ENCODE data around the gene GCM1. TPM values are rescaled to one million over a fixed set of nuclear protein-coding genes. Genes with fewer than 3 reads are reported as not detected.
"Not testable (repeated sequence)": the region's sequence is repeated elsewhere in the genome, so short reads cannot be mapped to it uniquely, and the experiment has no call there.

The GCM1 gene
- total RNA-seq, 2 experiments from 2014 or later, result not detected

- H3K36me3 Mint-ChIP-seq (ENCODE audit: low read depth), result no peaks in the 10 kb centered on the region
- no peak for DNase-seq
- H3K4me3 Mint-ChIP-seq, result no peak overlapping the region
- H3K4me1 Mint-ChIP-seq, result no peaks in the 10 kb centered on the region
- ChIA-PET POLR2A (no interaction called here), CTCF (interaction anchor here (1.0 to 2.6 kb wide), 5 partner anchors 243 to 358 kb away, joined by 3 to 10 read pairs (median 3); no protein-coding TSS in a partner anchor)
- H3K9me3 Mint-ChIP-seq, result no peaks in the 10 kb centered on the region
- H3K27ac Mint-ChIP-seq, result no peak overlapping the region
- peaks cover 3% of the 10 kb centered on the region for H3K27me3 Mint-ChIP-seq
Observed at GRCh38 chr6:53168516-53169267, 20.1 kb upstream of the GCM1 start.

DNA sequence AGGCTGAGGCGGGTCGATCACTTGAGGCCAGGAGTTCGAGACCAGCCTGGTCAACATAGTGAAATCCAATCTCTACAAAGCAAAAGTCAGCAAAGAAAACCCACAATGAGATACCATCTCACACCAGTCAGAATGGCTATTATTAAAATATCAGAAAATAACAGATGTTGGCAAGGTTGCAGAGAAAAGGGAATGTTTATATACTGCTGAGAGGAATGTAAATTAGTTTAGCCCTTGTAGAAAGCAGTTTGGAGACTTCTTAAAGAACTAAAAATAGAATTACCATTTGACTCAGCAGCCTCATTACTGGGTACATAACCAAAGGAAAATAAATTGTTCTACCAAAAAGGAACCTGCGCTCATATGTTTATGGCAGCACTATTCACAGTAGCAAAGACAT is 16.7 kb upstream of the GCM1 start:
- ChIA-PET POLR2A (no interaction called here), CTCF (no interaction called here)
- no peak overlapping the region for H3K27ac Mint-ChIP-seq
- no peaks in the 10 kb centered on the region for H3K9me3 Mint-ChIP-seq
- H3K4me1 Mint-ChIP-seq, result peaks cover 7% of the 10 kb centered on the region
- peaks cover 3% of the 10 kb centered on the region for H3K27me3 Mint-ChIP-seq
- DNase-seq, result no peak
- no peak overlapping the region for H3K4me3 Mint-ChIP-seq
- H3K36me3 Mint-ChIP-seq (ENCODE audit: low read depth), result no peaks in the 10 kb centered on the region

GRCh38 chr6:53162606-53163005 is 14.0 kb upstream of the GCM1 start:
- POLR2A ChIA-PET, result no interaction called here
- CTCF ChIA-PET, result interaction anchor here (1.3 to 1.5 kb wide), 2 partner anchors 322 to 330 kb away, joined by 3 to 4 read pairs; no protein-coding TSS in a partner anchor

GRCh38 chr6:53161481-53162009 is 12.9 kb upstream of the GCM1 start:
- no peaks in the 10 kb centered on the region for H3K36me3 Mint-ChIP-seq (ENCODE audit: low read depth)
- no peaks in the 10 kb centered on the region for H3K27me3 Mint-ChIP-seq
- CTCF ChIA-PET, result interaction anchor here (0.7 to 1.5 kb wide), 3 partner anchors 11 to 331 kb away, joined by 3 to 4 read pairs (median 3); no protein-coding TSS in a partner anchor

More at GRCh38 chr6:53162606-53163005, 14.0 kb upstream of the GCM1 start:
- Mint-ChIP-seq H3K4me3 (no peak overlapping the region), H3K27me3 (peaks cover 3% of the 10 kb centered on the region), H3K27ac (no peak overlapping the region), H3K9me3 (no peaks in the 10 kb centered on the region), H3K36me3 (ENCODE audit: low read depth) (no peaks in the 10 kb centered on the region), H3K4me1 (peaks cover 7% of the 10 kb centered on the region)
- DNase-seq, result no peak

GRCh38 chr6:53159558-53159957 is 10.9 kb upstream of the GCM1 start:
- H3K27me3 Mint-ChIP-seq, result no peaks in the 10 kb centered on the region
- H3K9me3 Mint-ChIP-seq, result no peaks in the 10 kb centered on the region
- no peaks in the 10 kb centered on the region for H3K36me3 Mint-ChIP-seq (ENCODE audit: low read depth)
- H3K4me1 Mint-ChIP-seq, result peaks cover 7% of the 10 kb centered on the region
- H3K27ac Mint-ChIP-seq, result no peak overlapping the region
- ChIA-PET POLR2A (interaction anchor here (0.8 kb wide), 1 partner anchor 69 kb away, joined by 3 read pairs; no protein-coding TSS in a partner anchor), CTCF (no interaction called here)
- H3K4me3 Mint-ChIP-seq, result no peak overlapping the region
- DNase-seq, result no peak

More at GRCh38 chr6:53161481-53162009, 12.9 kb upstream of the GCM1 start:
- Mint-ChIP-seq H3K9me3 (no peaks in the 10 kb centered on the region), H3K4me1 (peaks cover 7% of the 10 kb centered on the region), H3K4me3 (no peak overlapping the region), H3K27ac (no peak overlapping the region)
- POLR2A ChIA-PET, result no interaction called here
- DNase-seq, result no peak

DNA sequence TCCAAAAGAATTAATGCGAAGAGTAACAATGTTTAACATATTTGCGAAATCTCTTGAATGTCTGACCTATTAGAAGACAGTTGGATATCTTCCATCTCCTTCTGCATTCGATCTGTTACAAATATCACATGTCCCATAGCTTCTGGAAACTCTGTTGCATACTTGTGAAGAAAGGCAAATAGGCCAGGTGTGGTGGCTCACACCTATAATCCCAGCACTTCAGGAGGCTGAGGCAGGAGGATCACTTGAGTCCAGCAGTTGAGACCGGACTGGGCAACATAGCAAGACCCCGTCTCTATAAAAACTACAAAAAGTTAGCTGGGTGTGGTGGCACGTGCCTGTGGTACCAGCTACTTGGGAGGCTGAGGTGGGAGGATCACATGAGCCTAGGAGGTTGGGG is 9.4 kb upstream of the GCM1 start:
- POLR2A ChIA-PET, CTCF ChIA-PET, H3K27me3 Mint-ChIP-seq: not testable (repeated sequence)

DNA sequence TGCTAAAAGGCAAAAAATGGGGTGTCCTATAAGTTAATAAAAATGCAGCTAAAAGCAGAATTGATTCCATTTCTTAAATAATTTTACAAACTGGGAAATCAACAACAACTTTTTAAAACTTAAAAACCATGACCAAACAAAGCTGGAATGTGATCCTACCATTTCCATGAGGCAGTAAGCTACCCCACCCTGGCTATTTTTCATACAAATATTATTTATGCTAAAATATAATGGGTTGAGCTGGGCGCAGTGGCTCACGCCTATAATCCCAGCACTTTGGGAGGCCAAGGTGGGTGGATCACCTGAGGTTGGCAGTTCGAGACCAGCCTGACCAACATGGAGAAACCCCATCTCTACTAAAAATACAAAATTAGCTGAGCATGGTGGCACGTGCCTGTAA is 6.6 kb upstream of the GCM1 start:
- H3K4me1 Mint-ChIP-seq; DNase-seq; H3K27me3 Mint-ChIP-seq; H3K9me3 Mint-ChIP-seq; H3K27ac Mint-ChIP-seq; H3K4me3 Mint-ChIP-seq; H3K36me3 Mint-ChIP-seq (ENCODE audit: low read depth); POLR2A ChIA-PET: not testable (repeated sequence)
- CTCF ChIA-PET, result interaction anchor here (1.0 kb wide), 1 partner anchor 330 kb away, joined by 3 read pairs; no protein-coding TSS in a partner anchor

More for the DNA sequence above, 9.4 kb upstream of the GCM1 start:
- not testable (repeated sequence) for H3K4me1 Mint-ChIP-seq; DNase-seq; H3K27ac Mint-ChIP-seq; H3K9me3 Mint-ChIP-seq; H3K36me3 Mint-ChIP-seq (ENCODE audit: low read depth); H3K4me3 Mint-ChIP-seq

- H3K4me3 Mint-ChIP-seq, result no peak overlapping the region
- H3K36me3 Mint-ChIP-seq (ENCODE audit: low read depth), result no peaks in the 10 kb centered on the region
- H3K9me3 Mint-ChIP-seq, result no peaks in the 10 kb centered on the region
- no peak overlapping the region for H3K27ac Mint-ChIP-seq
- ChIA-PET CTCF (no interaction called here), POLR2A (no interaction called here)
- DNase-seq, result no peak
- H3K4me1 Mint-ChIP-seq, result no peaks in the 10 kb centered on the region
- H3K27me3 Mint-ChIP-seq, result no peaks in the 10 kb centered on the region
Observed at GRCh38 chr6:53154794-53155193, 6.2 kb upstream of the GCM1 start.

- CTCF ChIA-PET, result interaction anchor here (0.6 to 0.9 kb wide), 2 partner anchors 11 to 91 kb away, joined by 3 read pairs; no protein-coding TSS in a partner anchor
- DNase-seq, result no peak
- H3K4me3 Mint-ChIP-seq, result no peak overlapping the region
- no peaks in the 10 kb centered on the region for H3K9me3 Mint-ChIP-seq
- H3K27me3 Mint-ChIP-seq, result no peaks in the 10 kb centered on the region
- H3K36me3 Mint-ChIP-seq (ENCODE audit: low read depth), result no peaks in the 10 kb centered on the region
- no peaks in the 10 kb centered on the region for H3K4me1 Mint-ChIP-seq
- no peak overlapping the region for H3K27ac Mint-ChIP-seq
- POLR2A ChIA-PET, result no interaction called here
Observed at GRCh38 chr6:53154071-53154470, 5.4 kb upstream of the GCM1 start.

DNA sequence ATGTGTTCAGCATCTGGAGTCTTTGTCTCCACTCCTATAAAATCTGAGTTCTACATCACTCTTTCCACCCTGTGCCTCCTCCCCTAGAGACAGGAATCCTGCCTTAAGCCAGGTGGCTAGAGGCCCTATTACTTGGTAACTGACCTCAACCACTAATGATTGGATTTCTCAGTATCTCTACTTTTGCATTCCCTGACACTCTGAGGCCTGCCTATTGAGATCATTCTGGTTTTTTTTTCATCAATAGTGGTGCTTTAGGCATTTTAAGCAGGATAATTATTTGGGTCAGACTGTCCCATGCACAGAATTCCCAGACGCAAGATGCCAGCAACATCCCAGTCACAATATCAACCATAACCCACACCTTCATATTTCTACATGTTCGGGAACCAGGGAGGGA is 3.9 kb upstream of the GCM1 start:
- Mint-ChIP-seq H3K4me1 (no peaks in the 10 kb centered on the region), H3K9me3 (no peaks in the 10 kb centered on the region), H3K27ac (no peak overlapping the region), H3K36me3 (ENCODE audit: low read depth) (no peaks in the 10 kb centered on the region), H3K4me3 (no peak overlapping the region), H3K27me3 (no peaks in the 10 kb centered on the region)
- ChIA-PET CTCF (interaction anchor here (1.2 kb wide), 1 partner anchor 290 kb away, joined by 3 read pairs; no protein-coding TSS in a partner anchor), POLR2A (no interaction called here)
- DNase-seq, result no peak

GRCh38 chr6:53151676-53152075 is 3.0 kb upstream of the GCM1 start:
- no peaks in the 10 kb centered on the region for H3K9me3 Mint-ChIP-seq
- H3K27ac Mint-ChIP-seq, result no peak overlapping the region

DNA sequence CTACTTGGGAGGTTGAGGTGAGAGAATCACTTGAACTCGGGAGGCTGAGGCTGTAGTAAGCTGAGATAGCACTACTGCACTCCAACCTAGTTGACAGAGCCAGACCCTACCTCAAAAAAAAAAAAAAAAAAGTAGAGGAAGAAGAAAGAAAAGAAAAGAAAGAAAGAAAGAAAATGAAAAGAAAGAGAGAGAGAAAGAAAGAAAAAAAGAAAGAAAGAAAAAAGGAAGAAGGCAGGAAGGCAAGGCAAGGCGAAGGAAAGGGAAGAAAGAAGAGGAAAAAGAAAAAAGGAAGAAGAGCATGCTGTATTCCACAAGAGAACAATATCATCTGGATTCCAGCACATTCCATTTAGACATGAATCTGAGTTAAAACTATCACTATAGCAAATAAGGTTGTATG is 3.8 kb downstream of the GCM1 start:
- no peaks in the 10 kb centered on the region for H3K9me3 Mint-ChIP-seq
- no peak for DNase-seq
- H3K4me3 Mint-ChIP-seq, result no peak overlapping the region
- POLR2A ChIA-PET, result interaction anchor here (0.6 kb wide), 1 partner anchor 577 kb away, joined by 3 read pairs; no protein-coding TSS in a partner anchor
- H3K36me3 Mint-ChIP-seq (ENCODE audit: low read depth), result no peaks in the 10 kb centered on the region
- H3K4me1 Mint-ChIP-seq, result no peaks in the 10 kb centered on the region
- no peaks in the 10 kb centered on the region for H3K27me3 Mint-ChIP-seq
- H3K27ac Mint-ChIP-seq, result no peak overlapping the region
- CTCF ChIA-PET, result interaction anchor here (0.7 to 1.2 kb wide), 2 partner anchors 28 to 38 kb away, joined by 3 to 4 read pairs; no protein-coding TSS in a partner anchor

More at GRCh38 chr6:53151676-53152075, 3.0 kb upstream of the GCM1 start:
- no peak for DNase-seq
- CTCF ChIA-PET, result interaction anchor here (0.6 to 1.2 kb wide), 2 partner anchors 214 to 291 kb away, joined by 3 read pairs; no protein-coding TSS in a partner anchor
- Mint-ChIP-seq H3K36me3 (ENCODE audit: low read depth) (no peaks in the 10 kb centered on the region), H3K4me3 (no peak overlapping the region), H3K4me1 (no peaks in the 10 kb centered on the region), H3K27me3 (no peaks in the 10 kb centered on the region)
- POLR2A ChIA-PET, result no interaction called here

GRCh38 chr6:53143710-53144109 is 4.9 kb downstream of the GCM1 start:
- CTCF ChIA-PET, result no interaction called here
- DNase-seq, result no peak

More at GRCh38 chr6:53143710-53144109, 4.9 kb downstream of the GCM1 start:
- Mint-ChIP-seq H3K36me3 (ENCODE audit: low read depth) (no peaks in the 10 kb centered on the region), H3K27me3 (no peaks in the 10 kb centered on the region), H3K27ac (no peak overlapping the region), H3K4me3 (no peak overlapping the region), H3K9me3 (no peaks in the 10 kb centered on the region), H3K4me1 (no peaks in the 10 kb centered on the region)
- POLR2A ChIA-PET, result no interaction called here
